Neural progenitor cell (in vitro differentiated cells): ENCODE measurements around the gene FBXO44.

Experiments used
- EZH2 ChIP-seq: fragments of 200-600 bp; sonication (generic); IDR thresholded peaks from 2 replicates; pipeline ENCODE4 v1.6.1; 2017; ENCODE audit warnings: antibody characterized with exemption, mild to moderate bottlenecking, moderate library complexity
- EZH2phosphoT487 ChIP-seq: fragments of 200-600 bp; sonication (generic); IDR thresholded peaks from 2 replicates; pipeline ENCODE4 v1.6.1; 2017; ENCODE audit warnings: antibody characterized with exemption
- TF ChIP-seq, protein P1 (sequence below): fragments of 200-600 bp; sonication (generic); IDR thresholded peaks from 2 replicates; pipeline ENCODE4 v1.5.1; 2017; ENCODE audit warnings: antibody characterized with exemption, mild to moderate bottlenecking

DNA sequence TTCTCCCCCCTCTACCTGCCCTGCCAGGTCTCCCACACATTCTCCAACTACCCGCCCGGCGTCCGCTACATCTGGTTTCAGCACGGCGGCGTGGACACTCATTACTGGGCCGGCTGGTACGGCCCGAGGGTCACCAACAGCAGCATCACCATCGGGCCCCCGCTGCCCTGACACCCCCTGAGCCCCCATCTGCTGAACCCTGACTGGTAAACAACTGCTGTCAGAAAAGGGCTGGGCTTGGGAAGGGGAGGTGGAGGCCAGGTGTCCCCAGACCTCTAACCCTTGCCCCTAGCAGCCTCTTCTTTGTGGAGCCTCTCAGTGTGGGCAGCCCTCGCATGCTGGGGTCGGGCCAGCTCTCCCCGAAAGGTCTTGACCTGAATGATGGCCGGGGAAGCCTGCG, 6.4 kb downstream of the FBXO44 start:
- TF ChIP-seq, protein P1, sequence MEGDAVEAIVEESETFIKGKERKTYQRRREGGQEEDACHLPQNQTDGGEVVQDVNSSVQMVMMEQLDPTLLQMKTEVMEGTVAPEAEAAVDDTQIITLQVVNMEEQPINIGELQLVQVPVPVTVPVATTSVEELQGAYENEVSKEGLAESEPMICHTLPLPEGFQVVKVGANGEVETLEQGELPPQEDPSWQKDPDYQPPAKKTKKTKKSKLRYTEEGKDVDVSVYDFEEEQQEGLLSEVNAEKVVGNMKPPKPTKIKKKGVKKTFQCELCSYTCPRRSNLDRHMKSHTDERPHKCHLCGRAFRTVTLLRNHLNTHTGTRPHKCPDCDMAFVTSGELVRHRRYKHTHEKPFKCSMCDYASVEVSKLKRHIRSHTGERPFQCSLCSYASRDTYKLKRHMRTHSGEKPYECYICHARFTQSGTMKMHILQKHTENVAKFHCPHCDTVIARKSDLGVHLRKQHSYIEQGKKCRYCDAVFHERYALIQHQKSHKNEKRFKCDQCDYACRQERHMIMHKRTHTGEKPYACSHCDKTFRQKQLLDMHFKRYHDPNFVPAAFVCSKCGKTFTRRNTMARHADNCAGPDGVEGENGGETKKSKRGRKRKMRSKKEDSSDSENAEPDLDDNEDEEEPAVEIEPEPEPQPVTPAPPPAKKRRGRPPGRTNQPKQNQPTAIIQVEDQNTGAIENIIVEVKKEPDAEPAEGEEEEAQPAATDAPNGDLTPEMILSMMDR = no peak
- TF ChIP-seq EZH2phosphoT487 (no peak), EZH2 (no peak)
